Kidney capillary endothelial cell (primary cell): ENCODE results near the gene EPHB1.

Experiments
- DNase-seq: peaks from one replicate; pipeline ENCODE4 v3.0.0-alpha.2; 2018; ENCODE audit warnings: low spot score

The EPHB1 gene

GRCh38 chr3:134809427-134810051 is 14.5 kb downstream of the EPHB1 start:
- DNase-seq: no peak

GRCh38 chr3:134810052-134810435 is 15.0 kb downstream of the EPHB1 start:
- no peak for DNase-seq

- no peak for DNase-seq
Measured at GRCh38 chr3:134810850-134811249, 15.8 kb downstream of the EPHB1 start.

- DNase-seq: no peak
Measured at GRCh38 chr3:134813618-134814017, 18.6 kb downstream of the EPHB1 start.

GRCh38 chr3:134815519-134815918 is 20.5 kb downstream of the EPHB1 start:
- DNase-seq: no peak

GRCh38 chr3:134816623-134817022 is 21.6 kb downstream of the EPHB1 start:
- DNase-seq: no peak

- no peak for DNase-seq
Measured at GRCh38 chr3:134817297-134817696, 22.2 kb downstream of the EPHB1 start.

- no peak for DNase-seq
Measured at GRCh38 chr3:134820994-134821393, 25.9 kb downstream of the EPHB1 start.

GRCh38 chr3:134822090-134822489 is 27.0 kb downstream of the EPHB1 start:
- no peak for DNase-seq

- DNase-seq: no peak
Measured at GRCh38 chr3:134823679-134824078, 28.6 kb downstream of the EPHB1 start.

GRCh38 chr3:134824791-134825190 is 29.7 kb downstream of the EPHB1 start:
- DNase-seq: no peak

- no peak for DNase-seq
Measured at GRCh38 chr3:134827213-134827612, 32.2 kb downstream of the EPHB1 start.

GRCh38 chr3:134829721-134830120 is 34.7 kb downstream of the EPHB1 start:
- DNase-seq: no peak

- DNase-seq: no peak
Measured at GRCh38 chr3:134832585-134832984, 37.5 kb downstream of the EPHB1 start.

GRCh38 chr3:134833453-134834163 is 38.5 kb downstream of the EPHB1 start:
- no peak for DNase-seq

GRCh38 chr3:134836921-134837320 is 41.9 kb downstream of the EPHB1 start:
- no peak for DNase-seq

GRCh38 chr3:134838599-134838998 is 43.5 kb downstream of the EPHB1 start:
- DNase-seq: no peak

- no peak for DNase-seq
Measured at GRCh38 chr3:134839422-134839821, 44.4 kb downstream of the EPHB1 start.

GRCh38 chr3:134839990-134840389 is 44.9 kb downstream of the EPHB1 start:
- no peak for DNase-seq

- no peak for DNase-seq
Measured at GRCh38 chr3:134840459-134840858, 45.4 kb downstream of the EPHB1 start.

GRCh38 chr3:134846084-134846483 is 51.0 kb downstream of the EPHB1 start:
- no peak for DNase-seq

GRCh38 chr3:134846911-134847317 is 51.9 kb downstream of the EPHB1 start:
- DNase-seq: peak; percentile 99

GRCh38 chr3:134847349-134847748 is 52.3 kb downstream of the EPHB1 start:
- DNase-seq: no peak

GRCh38 chr3:134849561-134849960 is 54.5 kb downstream of the EPHB1 start:
- DNase-seq: no peak
